SH-SY5Y (cell line): ENCODE measurements around the gene BCR.

Source experiments
- GATA2 ChIP-seq: IDR thresholded peaks from 2 replicates; pipeline ENCODE4 v1.6.1; 2011; ENCODE audit warnings: mild to moderate bottlenecking, low read depth, low read length
- GATA3 ChIP-seq: IDR thresholded peaks from 2 replicates; pipeline ENCODE4 v1.6.1; 2011; ENCODE audit warnings: low read depth, mild to moderate bottlenecking, low read length, moderate library complexity

DNA sequence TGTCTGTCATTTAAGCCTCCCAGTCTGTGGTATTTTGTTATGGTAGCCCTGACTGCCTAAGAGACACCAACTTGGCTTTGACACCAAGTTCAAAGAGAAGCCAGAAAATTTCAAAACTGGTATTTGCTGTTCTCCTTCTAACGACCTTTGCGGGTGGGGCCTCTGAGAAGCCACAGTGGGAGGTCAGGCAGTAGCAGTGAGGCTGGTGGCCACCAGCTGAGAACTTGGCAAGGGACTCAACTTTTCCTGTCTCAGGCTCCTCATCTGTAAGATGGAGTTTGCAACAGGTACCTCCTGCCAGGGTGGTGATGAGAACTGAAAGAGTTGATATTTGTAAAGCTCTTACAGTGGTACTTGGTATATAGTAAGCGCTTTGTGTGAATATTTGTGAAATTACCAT lies 183.4 kb downstream of the BCR start:
- TF ChIP-seq GATA2: no peak
- no peak for TF ChIP-seq GATA3
